Measurements from ENCODE around the gene ASPHD2.

DNA sequence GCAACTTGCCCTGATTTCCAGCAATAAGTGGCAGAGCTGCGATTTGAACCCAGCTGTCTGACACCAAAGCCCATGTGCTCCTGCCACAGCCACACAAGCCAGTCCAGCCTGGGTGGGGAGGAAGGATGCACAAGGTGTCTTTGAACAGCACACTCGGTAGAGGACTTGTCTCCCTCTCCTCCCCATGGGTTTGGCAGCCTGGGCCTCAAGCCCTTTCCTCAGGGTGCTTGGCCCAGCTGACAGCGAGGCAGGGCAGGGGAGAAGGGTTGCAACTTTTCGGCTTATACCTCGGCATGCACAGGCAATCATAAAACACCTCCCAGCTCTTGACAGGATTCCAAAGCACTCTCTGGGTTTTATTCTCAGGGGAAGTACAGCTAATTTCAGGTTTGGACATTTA is 19.3 kb downstream of the ASPHD2 start:
- TF ChIP-seq, protein P1, sequence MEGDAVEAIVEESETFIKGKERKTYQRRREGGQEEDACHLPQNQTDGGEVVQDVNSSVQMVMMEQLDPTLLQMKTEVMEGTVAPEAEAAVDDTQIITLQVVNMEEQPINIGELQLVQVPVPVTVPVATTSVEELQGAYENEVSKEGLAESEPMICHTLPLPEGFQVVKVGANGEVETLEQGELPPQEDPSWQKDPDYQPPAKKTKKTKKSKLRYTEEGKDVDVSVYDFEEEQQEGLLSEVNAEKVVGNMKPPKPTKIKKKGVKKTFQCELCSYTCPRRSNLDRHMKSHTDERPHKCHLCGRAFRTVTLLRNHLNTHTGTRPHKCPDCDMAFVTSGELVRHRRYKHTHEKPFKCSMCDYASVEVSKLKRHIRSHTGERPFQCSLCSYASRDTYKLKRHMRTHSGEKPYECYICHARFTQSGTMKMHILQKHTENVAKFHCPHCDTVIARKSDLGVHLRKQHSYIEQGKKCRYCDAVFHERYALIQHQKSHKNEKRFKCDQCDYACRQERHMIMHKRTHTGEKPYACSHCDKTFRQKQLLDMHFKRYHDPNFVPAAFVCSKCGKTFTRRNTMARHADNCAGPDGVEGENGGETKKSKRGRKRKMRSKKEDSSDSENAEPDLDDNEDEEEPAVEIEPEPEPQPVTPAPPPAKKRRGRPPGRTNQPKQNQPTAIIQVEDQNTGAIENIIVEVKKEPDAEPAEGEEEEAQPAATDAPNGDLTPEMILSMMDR (IDR thresholded peaks at IDR 0.05; ENCODE audit: low read depth, low read length, poor library complexity, severe bottlenecking): no peak
- no peak for TF ChIP-seq EZH2phosphoT487 (IDR thresholded peaks at IDR 0.05; ENCODE audit: borderline replicate concordance, low read length)

Data from DOHH2 (cell line).